WTC11 (cell line): ENCODE measurements around the gene LGALS12.
"Not testable (repeated sequence)": the region's sequence is repeated elsewhere in the genome, so short reads cannot be mapped to it uniquely, and the experiment has no call there.

Experiments
- ETV6 ChIP-seq: sonication (generic); formaldehyde crosslinking; IDR thresholded peaks from 2 replicates; pipeline ENCODE4 v1.8.1; 2022; ENCODE audit warnings: mild to moderate bottlenecking, missing genetic modification reagents
- KAT7 ChIP-seq: sonication (generic); formaldehyde crosslinking; IDR thresholded peaks from 2 replicates; pipeline ENCODE4 v1.8.1; 2023; ENCODE audit warnings: missing genetic modification reagents, mild to moderate bottlenecking, borderline replicate concordance
- MYBL2 ChIP-seq: sonication (generic); formaldehyde crosslinking; IDR thresholded peaks from 2 replicates; pipeline ENCODE4 v1.8.1; 2023; ENCODE audit warnings: mild to moderate bottlenecking, moderate library complexity, missing genetic modification reagents
- NFE2L1 ChIP-seq: sonication (generic); formaldehyde crosslinking; IDR thresholded peaks from 2 replicates; pipeline ENCODE4 v1.8.1; 2023; ENCODE audit warnings: missing genetic modification reagents
- TCF7 ChIP-seq: sonication (generic); formaldehyde crosslinking; IDR thresholded peaks from 2 replicates; pipeline ENCODE4 v1.8.0; 2022; ENCODE audit warnings: mild to moderate bottlenecking, low read depth, missing genetic modification reagents, moderate library complexity
- TF ChIP-seq, protein P1 (sequence below): fragments of 200-600 bp; IDR thresholded peaks from 2 replicates; pipeline ENCODE4 v1.8.0; 2022; ENCODE audit warnings: antibody characterized with exemption
- TF ChIP-seq, protein P2 (sequence below): sonication (generic); formaldehyde crosslinking; IDR thresholded peaks from 2 replicates; pipeline ENCODE4 v1.8.1; 2023; ENCODE audit warnings: mild to moderate bottlenecking, missing genetic modification reagents, moderate library complexity
- TF ChIP-seq, protein P3 (sequence below): sonication (generic); formaldehyde crosslinking; IDR thresholded peaks from 2 replicates; pipeline ENCODE4 v1.8.1; 2022; ENCODE audit warnings: low read depth, missing genetic modification reagents, borderline replicate concordance
- TF ChIP-seq, protein P4 (sequence below): sonication (generic); formaldehyde crosslinking; IDR thresholded peaks from 2 replicates; pipeline ENCODE4 v1.8.1; 2022; ENCODE audit warnings: low read depth, mild to moderate bottlenecking, moderate library complexity, missing genetic modification reagents, borderline replicate concordance
- TF ChIP-seq, protein P5 (sequence below): sonication (generic); formaldehyde crosslinking; IDR thresholded peaks from 2 replicates; pipeline ENCODE4 v1.8.0; 2022; ENCODE audit warnings: mild to moderate bottlenecking, missing genetic modification reagents
- TF ChIP-seq, protein P6 (sequence below): fragments of 250-450 bp; sonication (Bioruptor Pico); IDR thresholded peaks from 2 replicates; pipeline ENCODE4 v2.1.2; 2022; ENCODE audit warnings: mild to moderate bottlenecking, moderate library complexity

DNA sequence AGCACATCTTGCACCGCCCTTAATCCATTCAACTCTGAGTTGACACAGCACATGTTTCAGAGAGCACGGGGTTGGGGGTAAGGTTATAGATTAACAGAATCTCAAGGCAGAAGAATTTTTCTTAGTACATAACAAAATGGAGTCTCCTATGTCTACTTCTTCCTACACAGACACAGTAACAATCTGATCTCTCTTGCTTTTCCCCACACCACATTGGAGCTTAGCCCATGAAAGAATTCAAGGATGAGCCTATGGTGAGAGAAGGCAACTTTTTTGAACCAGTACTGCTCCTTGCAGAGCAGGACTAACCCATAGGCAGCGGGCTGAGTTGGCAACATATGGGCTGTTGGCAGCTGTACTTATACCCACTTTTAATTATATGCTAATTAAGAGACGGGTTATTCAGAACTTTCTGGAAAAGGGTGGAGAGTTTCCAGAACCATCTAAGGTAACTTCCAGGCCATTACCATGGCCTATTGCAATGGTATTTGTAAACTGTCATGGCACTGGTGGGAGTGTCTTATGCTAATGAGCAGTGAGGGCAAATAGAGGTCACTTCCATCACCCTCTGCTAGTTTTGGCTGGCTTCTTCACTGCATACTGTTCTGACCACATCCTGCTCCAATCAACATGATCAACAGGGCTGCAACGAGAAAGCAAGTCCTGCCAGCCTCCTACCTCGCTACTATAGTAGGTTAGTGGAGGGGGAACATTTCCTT is 25.3 kb downstream of the LGALS12 start:
- TF ChIP-seq, protein P1, sequence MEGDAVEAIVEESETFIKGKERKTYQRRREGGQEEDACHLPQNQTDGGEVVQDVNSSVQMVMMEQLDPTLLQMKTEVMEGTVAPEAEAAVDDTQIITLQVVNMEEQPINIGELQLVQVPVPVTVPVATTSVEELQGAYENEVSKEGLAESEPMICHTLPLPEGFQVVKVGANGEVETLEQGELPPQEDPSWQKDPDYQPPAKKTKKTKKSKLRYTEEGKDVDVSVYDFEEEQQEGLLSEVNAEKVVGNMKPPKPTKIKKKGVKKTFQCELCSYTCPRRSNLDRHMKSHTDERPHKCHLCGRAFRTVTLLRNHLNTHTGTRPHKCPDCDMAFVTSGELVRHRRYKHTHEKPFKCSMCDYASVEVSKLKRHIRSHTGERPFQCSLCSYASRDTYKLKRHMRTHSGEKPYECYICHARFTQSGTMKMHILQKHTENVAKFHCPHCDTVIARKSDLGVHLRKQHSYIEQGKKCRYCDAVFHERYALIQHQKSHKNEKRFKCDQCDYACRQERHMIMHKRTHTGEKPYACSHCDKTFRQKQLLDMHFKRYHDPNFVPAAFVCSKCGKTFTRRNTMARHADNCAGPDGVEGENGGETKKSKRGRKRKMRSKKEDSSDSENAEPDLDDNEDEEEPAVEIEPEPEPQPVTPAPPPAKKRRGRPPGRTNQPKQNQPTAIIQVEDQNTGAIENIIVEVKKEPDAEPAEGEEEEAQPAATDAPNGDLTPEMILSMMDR, result not testable (repeated sequence)
- TF ChIP-seq ETV6 (CRISPR knock-in tag); MYBL2; KAT7; NFE2L1; TCF7 (CRISPR knock-in tag): not testable (repeated sequence)
- TF ChIP-seq, protein P2, sequence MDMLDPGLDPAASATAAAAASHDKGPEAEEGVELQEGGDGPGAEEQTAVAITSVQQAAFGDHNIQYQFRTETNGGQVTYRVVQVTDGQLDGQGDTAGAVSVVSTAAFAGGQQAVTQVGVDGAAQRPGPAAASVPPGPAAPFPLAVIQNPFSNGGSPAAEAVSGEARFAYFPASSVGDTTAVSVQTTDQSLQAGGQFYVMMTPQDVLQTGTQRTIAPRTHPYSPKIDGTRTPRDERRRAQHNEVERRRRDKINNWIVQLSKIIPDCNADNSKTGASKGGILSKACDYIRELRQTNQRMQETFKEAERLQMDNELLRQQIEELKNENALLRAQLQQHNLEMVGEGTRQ, result not testable (repeated sequence)
- TF ChIP-seq, protein P3, sequence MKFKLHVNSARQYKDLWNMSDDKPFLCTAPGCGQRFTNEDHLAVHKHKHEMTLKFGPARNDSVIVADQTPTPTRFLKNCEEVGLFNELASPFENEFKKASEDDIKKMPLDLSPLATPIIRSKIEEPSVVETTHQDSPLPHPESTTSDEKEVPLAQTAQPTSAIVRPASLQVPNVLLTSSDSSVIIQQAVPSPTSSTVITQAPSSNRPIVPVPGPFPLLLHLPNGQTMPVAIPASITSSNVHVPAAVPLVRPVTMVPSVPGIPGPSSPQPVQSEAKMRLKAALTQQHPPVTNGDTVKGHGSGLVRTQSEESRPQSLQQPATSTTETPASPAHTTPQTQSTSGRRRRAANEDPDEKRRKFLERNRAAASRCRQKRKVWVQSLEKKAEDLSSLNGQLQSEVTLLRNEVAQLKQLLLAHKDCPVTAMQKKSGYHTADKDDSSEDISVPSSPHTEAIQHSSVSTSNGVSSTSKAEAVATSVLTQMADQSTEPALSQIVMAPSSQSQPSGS (CRISPR knock-in tag), result not testable (repeated sequence)
- TF ChIP-seq, protein P4, sequence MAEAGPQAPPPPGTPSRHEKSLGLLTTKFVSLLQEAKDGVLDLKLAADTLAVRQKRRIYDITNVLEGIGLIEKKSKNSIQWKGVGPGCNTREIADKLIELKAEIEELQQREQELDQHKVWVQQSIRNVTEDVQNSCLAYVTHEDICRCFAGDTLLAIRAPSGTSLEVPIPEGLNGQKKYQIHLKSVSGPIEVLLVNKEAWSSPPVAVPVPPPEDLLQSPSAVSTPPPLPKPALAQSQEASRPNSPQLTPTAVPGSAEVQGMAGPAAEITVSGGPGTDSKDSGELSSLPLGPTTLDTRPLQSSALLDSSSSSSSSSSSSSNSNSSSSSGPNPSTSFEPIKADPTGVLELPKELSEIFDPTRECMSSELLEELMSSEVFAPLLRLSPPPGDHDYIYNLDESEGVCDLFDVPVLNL (CRISPR knock-in tag), result not testable (repeated sequence)
- TF ChIP-seq, protein P5, sequence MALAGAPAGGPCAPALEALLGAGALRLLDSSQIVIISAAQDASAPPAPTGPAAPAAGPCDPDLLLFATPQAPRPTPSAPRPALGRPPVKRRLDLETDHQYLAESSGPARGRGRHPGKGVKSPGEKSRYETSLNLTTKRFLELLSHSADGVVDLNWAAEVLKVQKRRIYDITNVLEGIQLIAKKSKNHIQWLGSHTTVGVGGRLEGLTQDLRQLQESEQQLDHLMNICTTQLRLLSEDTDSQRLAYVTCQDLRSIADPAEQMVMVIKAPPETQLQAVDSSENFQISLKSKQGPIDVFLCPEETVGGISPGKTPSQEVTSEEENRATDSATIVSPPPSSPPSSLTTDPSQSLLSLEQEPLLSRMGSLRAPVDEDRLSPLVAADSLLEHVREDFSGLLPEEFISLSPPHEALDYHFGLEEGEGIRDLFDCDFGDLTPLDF, result not testable (repeated sequence)
- TF ChIP-seq, protein P6, sequence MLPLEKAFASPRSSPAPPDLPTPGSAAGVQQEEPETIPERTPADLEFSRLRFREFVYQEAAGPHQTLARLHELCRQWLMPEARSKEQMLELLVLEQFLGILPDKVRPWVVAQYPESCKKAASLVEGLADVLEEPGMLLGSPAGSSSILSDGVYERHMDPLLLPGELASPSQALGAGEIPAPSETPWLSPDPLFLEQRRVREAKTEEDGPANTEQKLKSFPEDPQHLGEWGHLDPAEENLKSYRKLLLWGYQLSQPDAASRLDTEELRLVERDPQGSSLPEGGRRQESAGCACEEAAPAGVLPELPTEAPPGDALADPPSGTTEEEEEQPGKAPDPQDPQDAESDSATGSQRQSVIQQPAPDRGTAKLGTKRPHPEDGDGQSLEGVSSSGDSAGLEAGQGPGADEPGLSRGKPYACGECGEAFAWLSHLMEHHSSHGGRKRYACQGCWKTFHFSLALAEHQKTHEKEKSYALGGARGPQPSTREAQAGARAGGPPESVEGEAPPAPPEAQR (CRISPR knock-in tag), result not testable (repeated sequence)
